CD4-positive, alpha-beta memory T cell (primary cell): Measurements from ENCODE around the gene GASK1A. TPM values are rescaled to one million over a fixed set of nuclear protein-coding genes. Genes with fewer than 3 reads are reported as not detected.
A peak's percentile ranks its signal among the peaks of the same experiment; 100 is the strongest.

Experiments used
- CTCF ChIA-PET: fragments of 350-600 bp; sonication (Branson Sonifier 250); formaldehyde crosslinking; loops from one replicate; lab custom pipeline; 2021; ENCODE audit warnings: inconsistent platforms; ENCODE audit not compliant: partially characterized antibody; lab: Charles Lee
- POLR2A ChIA-PET: fragments of 350-600 bp; sonication (Branson Sonifier 250); formaldehyde crosslinking; loops from one replicate; lab custom pipeline; 2021; ENCODE audit not compliant: partially characterized antibody; lab: Charles Lee
- DNase-seq, 5 donors: peaks; one replicate each; pipeline versions ENCODE4 v3.0.0 to v3.0.0-alpha.2; 2020 to 2022; ENCODE audit warnings: mixed read lengths in 1 of 5
- H3K27ac ChIP-seq: one replicate; pipeline ENCODE4 v1.7.0; 2013; ENCODE audit warnings: low read depth, low read length
- H3K27me3 ChIP-seq: 2 replicates; pipeline ENCODE4 v1.7.0; 2013; ENCODE audit warnings: mild to moderate bottlenecking, low read length, moderate library complexity; ENCODE audit not compliant: insufficient read depth
- H3K36me3 ChIP-seq: 2 replicates; pipeline ENCODE4 v1.7.0; 2013; ENCODE audit warnings: mild to moderate bottlenecking, low read length, moderate library complexity; ENCODE audit not compliant: insufficient read depth
- H3K4me1 ChIP-seq: 2 replicates; pipeline ENCODE4 v1.7.0; 2013; ENCODE audit warnings: mild to moderate bottlenecking, low read length, moderate library complexity; ENCODE audit not compliant: insufficient read depth
- H3K4me3 ChIP-seq, 2 donors: one replicate each; pipeline ENCODE4 v1.7.0; 2013; ENCODE audit warnings: low read length in 2 of 2, mild to moderate bottlenecking in 1 of 2
- H3K9me3 ChIP-seq, 2 donors: one replicate each; pipeline ENCODE4 v1.7.0; 2013; ENCODE audit warnings: low read length in 2 of 2, control low read depth in 1 of 2; ENCODE audit not compliant: control insufficient read depth in 1 of 2
- H3K27ac Mint-ChIP-seq, 7 donors: one replicate each; pipeline ENCODE4 v1.8.0; 2020 to 2021; ENCODE audit warnings: mixed read lengths in 7 of 7, mild to moderate bottlenecking in 6 of 7, inconsistent platforms in 3 of 7, moderate library complexity in 3 of 7
- H3K27me3 Mint-ChIP-seq, 2 donors: one replicate each; pipeline ENCODE4 v1.8.0; 2020 to 2021; ENCODE audit warnings: mixed read lengths in 2 of 2
- H3K36me3 Mint-ChIP-seq, 2 donors: one replicate each; pipeline ENCODE4 v1.8.0; 2020 to 2021; ENCODE audit warnings: mixed read lengths in 2 of 2, inconsistent platforms in 1 of 2, mild to moderate bottlenecking in 1 of 2
- H3K4me1 Mint-ChIP-seq, 4 donors: one replicate each; pipeline ENCODE4 v1.8.0; 2020 to 2021; ENCODE audit warnings: mixed read lengths in 4 of 4, mild to moderate bottlenecking in 1 of 4
- H3K4me3 Mint-ChIP-seq, 8 donors: one replicate each; pipeline ENCODE4 v1.8.0; 2020 to 2021; ENCODE audit warnings: mixed read lengths in 8 of 8, mild to moderate bottlenecking in 7 of 8, moderate library complexity in 6 of 8, inconsistent platforms in 3 of 8
- H3K9me3 Mint-ChIP-seq, 8 donors: one replicate each; pipeline ENCODE4 v1.8.0; 2020 to 2021; ENCODE audit warnings: mixed read lengths in 8 of 8, mild to moderate bottlenecking in 5 of 8, inconsistent platforms in 3 of 8, moderate library complexity in 1 of 8
- intact Hi-C: fragments of 100-400 bp; cut with micrococcal nuclease; formaldehyde crosslinking; loops from one replicate; pipeline ENCODE4 v1.15.1; 2023
- polyA plus RNA-seq, 2 donors: library from polyadenylated mRNA; unstranded; fragments of 300-500 nt; fragmentation: Illumina TruSeq; gene quantifications; one replicate each; pipeline ENCODE4 v1.2.3, GENCODE V29; 2021
- total RNA-seq, 2 experiments: library from RNA; stranded (reverse); gene quantifications; one replicate each; pipeline ENCODE4 v1.2.3, GENCODE V29; 2021

Gene GASK1A
- total and polyA plus RNA-seq, 4 experiments from 2014 or later: not detected

DNA sequence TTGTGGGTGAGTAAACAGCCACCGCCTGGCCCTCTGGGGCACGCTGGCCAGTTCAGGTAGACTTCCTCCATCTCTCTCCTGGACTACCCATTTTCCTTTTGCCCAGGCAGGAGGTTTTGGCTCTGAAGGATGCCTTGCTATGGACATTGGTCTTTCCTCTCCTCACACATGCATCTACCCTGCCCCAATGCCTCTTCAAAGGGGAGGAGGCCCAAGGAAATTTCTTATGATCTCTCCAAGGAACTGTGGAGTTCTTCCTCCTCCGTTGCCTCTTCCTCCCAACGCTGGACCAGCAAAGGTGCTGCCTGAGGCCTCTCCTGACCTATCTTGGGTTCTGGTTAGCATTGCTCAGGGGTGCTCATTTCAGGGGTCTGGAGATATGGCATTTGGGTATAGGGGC, 93.2 kb downstream of the GASK1A start:
- no peak overlapping the region for H3K4me3 ChIP-seq
- H3K4me1 Mint-ChIP-seq: peaks cover 0 to 6% (median 0%) of the 10 kb centered on the region in 4 donors
- H3K36me3 ChIP-seq: no peaks in the 10 kb centered on the region
- no peaks in the 10 kb centered on the region for H3K9me3 ChIP-seq
- intact Hi-C loops: no loop called here
- no peak for DNase-seq
- H3K27ac ChIP-seq: no peak overlapping the region
- H3K27ac Mint-ChIP-seq: no peak overlapping the region
- H3K27me3 Mint-ChIP-seq: no peaks in the 10 kb centered on the region
- H3K36me3 Mint-ChIP-seq: peaks cover 0 to 3% of the 10 kb centered on the region in 2 donors
- H3K4me3 Mint-ChIP-seq: no peak overlapping the region
- no peaks in the 10 kb centered on the region for H3K27me3 ChIP-seq
- CTCF ChIA-PET: interaction anchor here (1.3 to 4.0 kb wide), 2 partner anchors 101 to 109 kb away, joined by 3 to 102 read pairs; no protein-coding TSS in a partner anchor
- peaks cover 0 to 1% (median 0%) of the 10 kb centered on the region in 8 donors for H3K9me3 Mint-ChIP-seq
- POLR2A ChIA-PET: no interaction called here
- H3K4me1 ChIP-seq: no peaks in the 10 kb centered on the region

GRCh38 chr3:43073116-43073835, 94.2 kb downstream of the GASK1A start:
- Mint-ChIP-seq H3K27ac (peak overlapping the region in 2 of 7 donors; percentile 10 to 30), H3K4me3 (no peak overlapping the region), H3K27me3 (no peaks in the 10 kb centered on the region), H3K36me3 (peaks cover 5 to 7% of the 10 kb centered on the region in 2 donors), H3K9me3 (peaks cover 0 to 1% (median 0%) of the 10 kb centered on the region in 8 donors), H3K4me1 (peaks cover 0 to 6% (median 0%) of the 10 kb centered on the region in 4 donors)
- ChIA-PET CTCF (interaction anchor here (4.0 kb wide), 1 partner anchor 110 kb away, joined by 102 read pairs; no protein-coding TSS in a partner anchor), POLR2A (no interaction called here)
- Histone ChIP-seq H3K36me3 (no peaks in the 10 kb centered on the region), H3K27ac (no peak overlapping the region), H3K27me3 (no peaks in the 10 kb centered on the region), H3K4me1 (no peaks in the 10 kb centered on the region), H3K9me3 (no peaks in the 10 kb centered on the region), H3K4me3 (no peak overlapping the region)
- intact Hi-C loops: no loop called here
- no peak for DNase-seq

DNA sequence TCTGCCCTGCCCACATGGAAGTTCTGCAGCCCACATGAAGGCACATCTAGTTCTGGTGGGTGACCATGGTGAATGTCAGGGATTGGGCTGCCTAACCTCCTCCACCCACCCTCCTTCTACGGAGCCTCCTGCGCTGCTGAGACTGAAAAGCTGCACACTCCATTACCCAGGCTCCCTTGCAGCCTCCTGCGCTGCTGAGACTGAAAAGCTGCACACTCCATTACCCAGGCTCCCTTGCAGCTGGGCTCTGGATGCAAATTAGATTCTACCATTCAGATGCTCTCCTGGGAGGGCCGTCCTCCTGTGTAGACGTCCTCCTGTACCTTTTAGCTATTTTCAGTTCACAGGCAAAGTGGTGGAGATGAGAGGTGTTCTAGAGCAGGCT, 94.7 kb downstream of the GASK1A start:
- Mint-ChIP-seq H3K4me1 (peaks cover 0 to 6% (median 0%) of the 10 kb centered on the region in 4 donors), H3K27ac (peak overlapping the region in 1 of 7 donors; percentile 25), H3K27me3 (no peaks in the 10 kb centered on the region), H3K4me3 (no peak overlapping the region), H3K9me3 (peaks cover 0 to 1% (median 0%) of the 10 kb centered on the region in 8 donors), H3K36me3 (peaks cover 10 to 13% of the 10 kb centered on the region in 2 donors)
- DNase-seq: no peak
- Histone ChIP-seq H3K27me3 (no peaks in the 10 kb centered on the region), H3K4me1 (no peaks in the 10 kb centered on the region), H3K4me3 (no peak overlapping the region), H3K36me3 (no peaks in the 10 kb centered on the region), H3K9me3 (no peaks in the 10 kb centered on the region), H3K27ac (no peak overlapping the region)
- ChIA-PET POLR2A (no interaction called here), CTCF (interaction anchor here (4.0 kb wide), 1 partner anchor 111 kb away, joined by 102 read pairs; no protein-coding TSS in a partner anchor)
- intact Hi-C loops: no loop called here

GRCh38 chr3:43074482-43074881, 95.4 kb downstream of the GASK1A start:
- intact Hi-C loops: no loop called here
- no peak overlapping the region for H3K27ac ChIP-seq
- CTCF ChIA-PET: no interaction called here
- H3K36me3 ChIP-seq: no peaks in the 10 kb centered on the region
- H3K4me1 ChIP-seq: no peaks in the 10 kb centered on the region
- POLR2A ChIA-PET: no interaction called here
- Mint-ChIP-seq H3K4me1 (peaks cover 0 to 6% (median 0%) of the 10 kb centered on the region in 4 donors), H3K9me3 (peaks cover 0 to 1% (median 0%) of the 10 kb centered on the region in 8 donors), H3K4me3 (no peak overlapping the region), H3K27ac (peak overlapping the region in 2 of 7 donors; percentile 12 to 18), H3K36me3 (peaks cover 17 to 19% of the 10 kb centered on the region in 2 donors), H3K27me3 (no peaks in the 10 kb centered on the region)
- no peak overlapping the region for H3K4me3 ChIP-seq
- H3K9me3 ChIP-seq: no peaks in the 10 kb centered on the region
- no peak for DNase-seq
- H3K27me3 ChIP-seq: no peaks in the 10 kb centered on the region

DNA sequence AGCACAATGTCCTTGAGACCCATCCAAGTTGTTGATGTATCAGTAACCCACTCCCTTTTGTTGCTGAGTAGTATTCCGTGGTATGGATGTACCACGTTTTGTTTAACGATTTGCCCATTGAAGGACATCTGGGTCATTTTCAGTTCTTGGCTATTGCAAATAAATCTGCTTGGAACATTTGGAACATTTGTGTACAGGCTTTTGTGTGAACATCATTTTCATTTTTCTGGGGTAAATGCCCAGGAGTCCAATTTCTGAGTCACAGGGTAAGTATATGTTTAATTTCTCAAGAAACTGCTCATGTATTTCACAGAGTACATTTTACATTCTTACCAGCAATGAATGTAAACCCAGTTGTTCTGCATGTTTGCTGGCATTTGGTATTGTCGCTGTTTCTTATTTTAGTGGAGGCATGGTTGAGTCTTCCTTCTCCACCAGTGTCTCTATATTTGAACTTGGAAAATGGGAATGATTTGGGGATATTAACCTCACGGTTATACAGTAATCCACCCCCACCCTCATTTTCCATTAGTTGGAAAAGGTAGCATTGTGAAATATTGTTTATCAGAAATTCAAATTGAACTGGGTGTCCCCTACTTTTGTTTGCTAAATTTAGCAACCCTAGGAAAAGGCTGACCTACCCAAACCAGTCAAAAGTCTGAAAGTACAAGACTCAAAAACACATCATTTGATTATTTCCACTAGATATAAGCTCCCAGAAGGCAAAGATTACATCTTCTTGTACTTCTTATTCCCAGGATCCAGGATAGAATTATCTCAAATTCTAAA, 96.0 kb downstream of the GASK1A start:
- Histone ChIP-seq H3K9me3 (no peaks in the 10 kb centered on the region), H3K27me3 (no peaks in the 10 kb centered on the region), H3K27ac (no peak overlapping the region), H3K4me3 (no peak overlapping the region), H3K4me1 (no peaks in the 10 kb centered on the region), H3K36me3 (no peaks in the 10 kb centered on the region)
- CTCF ChIA-PET: interaction anchor here (4.1 kb wide), 1 partner anchor 113 kb away, joined by 17 read pairs; no protein-coding TSS in a partner anchor
- H3K4me3 Mint-ChIP-seq: no peak overlapping the region
- H3K36me3 Mint-ChIP-seq: peaks cover 23 to 24% of the 10 kb centered on the region in 2 donors
- peak overlapping the region in 2 of 7 donors; percentile 12 to 18 for H3K27ac Mint-ChIP-seq
- H3K4me1 Mint-ChIP-seq: peaks cover 0 to 6% (median 0%) of the 10 kb centered on the region in 4 donors
- H3K27me3 Mint-ChIP-seq: no peaks in the 10 kb centered on the region
- DNase-seq: no peak
- H3K9me3 Mint-ChIP-seq: peaks cover 0 to 2% (median 0%) of the 10 kb centered on the region in 8 donors
- intact Hi-C loops: no loop called here
- POLR2A ChIA-PET: no interaction called here

DNA sequence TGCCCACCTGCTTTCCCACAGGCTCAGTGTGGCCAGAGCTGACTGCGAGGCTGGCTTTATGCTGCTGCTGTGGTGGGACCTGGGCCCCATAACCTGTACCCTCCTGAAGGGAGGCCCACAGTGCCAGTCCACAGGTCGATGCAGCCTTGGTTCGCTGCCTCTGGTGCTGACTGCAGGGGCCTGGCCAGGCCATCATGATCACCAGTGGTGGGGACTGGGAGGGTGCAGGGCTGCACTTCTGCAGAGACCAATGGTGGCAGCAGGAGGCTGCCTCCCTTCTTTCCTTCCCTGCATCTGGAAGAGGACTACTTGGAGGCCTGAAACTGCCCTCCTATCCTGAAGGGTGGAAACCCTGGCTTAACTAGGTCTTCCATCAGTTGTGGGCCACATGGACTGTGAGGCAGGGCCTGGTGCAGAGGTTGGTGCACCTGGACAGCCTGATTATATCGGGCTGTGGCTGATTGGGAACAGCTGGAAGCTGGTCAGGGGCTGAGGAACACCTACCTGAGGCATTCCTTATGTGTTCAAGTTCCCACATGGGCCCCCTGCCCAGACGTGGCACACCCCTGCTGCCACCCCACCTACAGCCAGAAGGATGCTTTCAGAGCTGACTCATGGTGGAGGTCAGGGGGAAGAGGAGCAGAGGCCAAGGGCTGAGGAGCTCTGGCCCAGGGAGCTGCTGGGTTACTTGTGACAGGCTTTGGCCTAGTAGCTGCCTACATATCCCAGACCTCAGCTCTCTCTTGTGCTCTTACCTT, 97.0 kb downstream of the GASK1A start:
- Mint-ChIP-seq H3K4me1 (peaks cover 0 to 6% (median 0%) of the 10 kb centered on the region in 4 donors), H3K9me3 (peaks cover 0 to 5% (median 0%) of the 10 kb centered on the region in 8 donors), H3K36me3 (peaks cover 30 to 33% of the 10 kb centered on the region in 2 donors), H3K27ac (no peak overlapping the region), H3K4me3 (no peak overlapping the region), H3K27me3 (no peaks in the 10 kb centered on the region)
- Histone ChIP-seq H3K36me3 (no peaks in the 10 kb centered on the region), H3K27ac (no peak overlapping the region), H3K4me1 (no peaks in the 10 kb centered on the region), H3K27me3 (no peaks in the 10 kb centered on the region), H3K4me3 (no peak overlapping the region), H3K9me3 (no peaks in the 10 kb centered on the region)
- DNase-seq: no peak
- intact Hi-C loops: no loop called here
- POLR2A ChIA-PET: no interaction called here
- CTCF ChIA-PET: interaction anchor here (4.1 kb wide), 1 partner anchor 114 kb away, joined by 17 read pairs; no protein-coding TSS in a partner anchor
